Measurements from ENCODE around the gene PPP1CA. TPM values are rescaled to one million over a fixed set of nuclear protein-coding genes. Genes with fewer than 3 reads are reported as not detected.
A peak's percentile ranks its signal among the peaks of the same experiment; 100 is the strongest.

Gene PPP1CA
- total and polyA plus RNA-seq, 4 donors = 61.7 to 92.0 (median 72.2) TPM

GRCh38 chr11:67420646-67421429 is 19.2 kb upstream of the PPP1CA start:
- Histone ChIP-seq H3K4me1 (ENCODE audit: control insufficient read depth in 1 of 2, insufficient read depth in 2 of 2, low read length in 2 of 2) (no peaks in the 10 kb centered on the region), H3K27me3 (ENCODE audit: control insufficient read depth in 1 of 2, insufficient read depth in 2 of 2, low read length in 1 of 2) (no peaks in the 10 kb centered on the region), H3K27ac (ENCODE audit: low read depth in 1 of 2, low read length in 2 of 2) (peak overlapping the region; percentile 19 to 86), H3K4me3 (ENCODE audit: low read length in 2 of 2) (peak overlapping the region; percentile 30 to 63), H3K9me3 (ENCODE audit: control insufficient read depth, low read length) (no peaks in the 10 kb centered on the region), H3K36me3 (ENCODE audit: control insufficient read depth in 1 of 2, insufficient read depth in 2 of 2, low read length in 1 of 2) (no peaks in the 10 kb centered on the region)
- intact Hi-C loops (cut with DNase I) = no loop called here
- DNase-seq = peak; percentile 97 to 99
- 0 to 1% methylated on average over 77 to 97 of the region's 97 CpGs for WGBS, 2 donors
- ATAC-seq (ENCODE audit: low FRiP score) = peak; percentile 95

GRCh38 chr11:67420147-67420645 is 18.5 kb upstream of the PPP1CA start:
- Histone ChIP-seq H3K4me3 (ENCODE audit: low read length in 2 of 2) (peak overlapping the region; percentile 30 to 63), H3K4me1 (ENCODE audit: control insufficient read depth in 1 of 2, insufficient read depth in 2 of 2, low read length in 2 of 2) (no peaks in the 10 kb centered on the region), H3K27me3 (ENCODE audit: control insufficient read depth in 1 of 2, insufficient read depth in 2 of 2, low read length in 1 of 2) (no peaks in the 10 kb centered on the region), H3K36me3 (ENCODE audit: control insufficient read depth in 1 of 2, insufficient read depth in 2 of 2, low read length in 1 of 2) (no peaks in the 10 kb centered on the region), H3K9me3 (ENCODE audit: control insufficient read depth, low read length) (no peaks in the 10 kb centered on the region), H3K27ac (ENCODE audit: low read depth in 1 of 2, low read length in 2 of 2) (peak overlapping the region; percentile 19 to 86)
- no peak for ATAC-seq (ENCODE audit: low FRiP score)
- intact Hi-C loops (cut with DNase I) = no loop called here
- DNase-seq = no peak
- WGBS, 2 donors = 34 to 40% methylated on average over 15 of the region's 15 CpGs

GRCh38 chr11:67419325-67420049 is 17.8 kb upstream of the PPP1CA start:
- DNase-seq (no peak), ATAC-seq (ENCODE audit: low FRiP score) (no peak)
- intact Hi-C loops (cut with DNase I) = no loop called here
- Histone ChIP-seq H3K4me3 (ENCODE audit: low read length in 2 of 2) (no peak overlapping the region), H3K27ac (ENCODE audit: low read depth in 1 of 2, low read length in 2 of 2) (peak overlapping the region in 1 of 2 donors; percentile 86), H3K27me3 (ENCODE audit: control insufficient read depth in 1 of 2, insufficient read depth in 2 of 2, low read length in 1 of 2) (no peaks in the 10 kb centered on the region), H3K4me1 (ENCODE audit: control insufficient read depth in 1 of 2, insufficient read depth in 2 of 2, low read length in 2 of 2) (no peaks in the 10 kb centered on the region), H3K36me3 (ENCODE audit: control insufficient read depth in 1 of 2, insufficient read depth in 2 of 2, low read length in 1 of 2) (no peaks in the 10 kb centered on the region), H3K9me3 (ENCODE audit: control insufficient read depth, low read length) (no peaks in the 10 kb centered on the region)
- 93 to 95% methylated on average over 20 to 21 of the region's 21 CpGs for WGBS, 2 donors

GRCh38 chr11:67418476-67419281 is 17.0 kb upstream of the PPP1CA start:
- H3K4me3 ChIP-seq (ENCODE audit: low read length in 2 of 2) = no peak overlapping the region
- no peaks in the 10 kb centered on the region for H3K27me3 ChIP-seq (ENCODE audit: control insufficient read depth in 1 of 2, insufficient read depth in 2 of 2, low read length in 1 of 2)
- WGBS, 2 donors = 8 to 18% methylated on average over 26 of the region's 26 CpGs
- intact Hi-C loops (cut with DNase I) = no loop called here
- peak overlapping the region in 1 of 2 donors; percentile 54 for H3K27ac ChIP-seq (ENCODE audit: low read depth in 1 of 2, low read length in 2 of 2)
- H3K9me3 ChIP-seq (ENCODE audit: control insufficient read depth, low read length) = no peaks in the 10 kb centered on the region
- no peaks in the 10 kb centered on the region for H3K4me1 ChIP-seq (ENCODE audit: control insufficient read depth in 1 of 2, insufficient read depth in 2 of 2, low read length in 2 of 2)
- DNase-seq = no peak
- no peak for ATAC-seq (ENCODE audit: low FRiP score)
- no peaks in the 10 kb centered on the region for H3K36me3 ChIP-seq (ENCODE audit: control insufficient read depth in 1 of 2, insufficient read depth in 2 of 2, low read length in 1 of 2)

GRCh38 chr11:67417425-67417824 is 15.8 kb upstream of the PPP1CA start:
- peak overlapping the region in 1 of 2 donors; percentile 54 for H3K27ac ChIP-seq (ENCODE audit: low read depth in 1 of 2, low read length in 2 of 2)
- intact Hi-C loops (cut with DNase I) = no loop called here
- no peak overlapping the region for H3K4me3 ChIP-seq (ENCODE audit: low read length in 2 of 2)
- H3K9me3 ChIP-seq (ENCODE audit: control insufficient read depth, low read length) = no peaks in the 10 kb centered on the region
- 84 to 85% methylated on average over 12 of the region's 12 CpGs for WGBS, 2 donors
- no peaks in the 10 kb centered on the region for H3K36me3 ChIP-seq (ENCODE audit: control insufficient read depth in 1 of 2, insufficient read depth in 2 of 2, low read length in 1 of 2)
- no peak for DNase-seq
- no peaks in the 10 kb centered on the region for H3K27me3 ChIP-seq (ENCODE audit: control insufficient read depth in 1 of 2, insufficient read depth in 2 of 2, low read length in 1 of 2)
- ATAC-seq (ENCODE audit: low FRiP score) = no peak
- H3K4me1 ChIP-seq (ENCODE audit: control insufficient read depth in 1 of 2, insufficient read depth in 2 of 2, low read length in 2 of 2) = no peaks in the 10 kb centered on the region

GRCh38 chr11:67416416-67417335 is 15.0 kb upstream of the PPP1CA start:
- Histone ChIP-seq H3K9me3 (ENCODE audit: control insufficient read depth, low read length) (no peaks in the 10 kb centered on the region), H3K4me1 (ENCODE audit: control insufficient read depth in 1 of 2, insufficient read depth in 2 of 2, low read length in 2 of 2) (no peaks in the 10 kb centered on the region), H3K27me3 (ENCODE audit: control insufficient read depth in 1 of 2, insufficient read depth in 2 of 2, low read length in 1 of 2) (no peaks in the 10 kb centered on the region), H3K4me3 (ENCODE audit: low read length in 2 of 2) (no peak overlapping the region), H3K27ac (ENCODE audit: low read depth in 1 of 2, low read length in 2 of 2) (peak overlapping the region in 1 of 2 donors; percentile 54), H3K36me3 (ENCODE audit: control insufficient read depth in 1 of 2, insufficient read depth in 2 of 2, low read length in 1 of 2) (no peaks in the 10 kb centered on the region)
- intact Hi-C loops (cut with DNase I) = no loop called here
- 11 to 22% methylated on average over 19 to 21 of the region's 21 CpGs for WGBS, 2 donors
- no peak for DNase-seq
- ATAC-seq (ENCODE audit: low FRiP score) = no peak

- peak within 1 kb of the TSS in 1 of 2 donors; percentile 54 for H3K27ac ChIP-seq (ENCODE audit: low read depth in 1 of 2, low read length in 2 of 2)
Measured at GRCh38 chr11:67415501-67416304, 14.0 kb upstream of the PPP1CA start, which contains the start of gene CARNS1. CARNS1 (plus strand) TSS chr11:67415678; CDS start chr11:67416200, 522 bp downstream.

More at GRCh38 chr11:67415501-67416304, 14.0 kb upstream of the PPP1CA start, which contains the start of gene CARNS1:
- Histone ChIP-seq H3K36me3 (ENCODE audit: control insufficient read depth in 1 of 2, insufficient read depth in 2 of 2, low read length in 1 of 2) (no peaks in the 10 kb centered on the region), H3K9me3 (ENCODE audit: control insufficient read depth, low read length) (no peaks in the 10 kb centered on the region), H3K4me3 (ENCODE audit: low read length in 2 of 2) (peak within 1 kb of the TSS; percentile 15 to 50), H3K4me1 (ENCODE audit: control insufficient read depth in 1 of 2, insufficient read depth in 2 of 2, low read length in 2 of 2) (no peaks in the 10 kb centered on the region), H3K27me3 (ENCODE audit: control insufficient read depth in 1 of 2, insufficient read depth in 2 of 2, low read length in 1 of 2) (no peaks in the 10 kb centered on the region)
- ATAC-seq (ENCODE audit: low FRiP score) (no peak), DNase-seq (no peak)
- intact Hi-C loops (cut with DNase I) = no loop called here
- WGBS, 2 donors = 2 to 3% methylated on average over 49 to 67 of the region's 67 CpGs
